Tibial nerve (tissue), 4 donors: ENCODE results near the gene FILIP1. TPM values are rescaled to one million over a fixed set of nuclear protein-coding genes. Genes with fewer than 3 reads are reported as not detected.

ENCODE experiments used
- DNase-seq, 2 donors: peaks; one replicate each; pipeline ENCODE4 v3.0.0-alpha.2; 2019; ENCODE audit warnings: low spot score in 2 of 2
- H3K27ac ChIP-seq, 4 donors: fragments of 200-600 bp; sonication (generic) in 3 of 4; one replicate each; pipeline ENCODE4 v1.5.1; 2017 to 2019; ENCODE audit warnings: mild to moderate bottlenecking in 1 of 4
- H3K27me3 ChIP-seq, 2 donors: fragments of 200-600 bp; sonication (generic) in 1 of 2; one replicate each; pipeline versions ENCODE4 v1.5.1 to v1.6.0; 2017 to 2019
- H3K36me3 ChIP-seq, 3 donors: fragments of 200-600 bp; sonication (generic); one replicate each; pipeline ENCODE4 v1.5.1; 2018 to 2019
- H3K4me1 ChIP-seq, 4 donors: fragments of 200-600 bp; sonication (generic) in 3 of 4; one replicate each; pipeline ENCODE4 v1.5.1; 2017 to 2019
- H3K4me3 ChIP-seq, 4 donors: fragments of 200-600 bp; sonication (generic) in 3 of 4; one replicate each; pipeline ENCODE4 v1.5.1; 2017 to 2019; ENCODE audit warnings: mild to moderate bottlenecking in 1 of 4, moderate library complexity in 1 of 4
- H3K9me3 ChIP-seq, 4 donors: fragments of 200-600 bp; sonication (generic) in 3 of 4; one replicate each; pipeline ENCODE4 v1.5.1; 2017 to 2019
- EP300 ChIP-seq, 2 donors: sonication (generic); formaldehyde crosslinking; IDR thresholded peaks; one replicate each; pipeline ENCODE4 v1.6.1; 2017; ENCODE audit warnings: antibody characterized with exemption in 2 of 2, mild to moderate bottlenecking in 1 of 2
- POLR2A ChIP-seq, 2 donors: fragments of 450-650 bp; IDR thresholded peaks; one replicate each; pipeline ENCODE4 v1.6.1; 2017; ENCODE audit warnings: antibody characterized with exemption in 2 of 2, mild to moderate bottlenecking in 2 of 2, moderate library complexity in 2 of 2
- WGBS, 2 donors: methylation state at CpG; one replicate each; pipeline ENCODE4 v1.1.5; 2018; 5-methylcytosine and 5-hydroxymethylcytosine counted together
- total RNA-seq, 4 donors: library from RNA; depleted of rRNA; stranded (reverse); fragments of >200 nt; gene quantifications; one replicate each; pipeline ENCODE4 v1.1.0, GENCODE V29; 2016
- TF ChIP-seq, protein P1 (sequence below), 5 experiments: fragments of 200-600 bp in 3 of 5; fragments of 450-650 bp in 2 of 5; sonication (generic) in 3 of 5; IDR thresholded peaks; one replicate each; pipeline ENCODE4 v1.5.1; 2016 to 2019; ENCODE audit warnings: antibody characterized with exemption in 5 of 5, mild to moderate bottlenecking in 3 of 5, moderate library complexity in 2 of 5

The FILIP1 gene
- total RNA-seq, 4 donors from 2014 or later: 6.0 to 16.3 (median 13.3) TPM

DNA sequence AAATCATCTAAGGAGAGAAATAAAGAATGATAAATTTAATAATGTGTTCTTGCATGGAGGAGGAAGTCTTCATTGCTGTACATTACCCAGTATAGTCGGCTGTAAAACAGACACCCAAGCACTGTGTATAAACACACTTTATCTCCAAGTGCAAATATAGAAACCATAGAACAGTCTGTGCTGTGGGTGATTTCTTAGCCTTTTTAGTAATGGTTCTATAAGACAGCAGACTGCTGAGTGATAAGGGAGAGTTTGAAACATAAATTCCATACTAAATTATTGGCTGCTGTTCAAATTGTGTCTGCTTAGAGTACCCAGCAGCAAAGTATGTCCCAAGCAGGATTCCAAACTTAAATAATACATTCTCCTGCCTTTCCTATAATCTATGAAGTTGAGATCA lies 4.6 kb downstream of the FILIP1 start:
- 22 to 50% methylated on average over 1 of the region's 1 CpG for WGBS, 2 donors
- no peak overlapping the region for H3K4me3 ChIP-seq

DNA sequence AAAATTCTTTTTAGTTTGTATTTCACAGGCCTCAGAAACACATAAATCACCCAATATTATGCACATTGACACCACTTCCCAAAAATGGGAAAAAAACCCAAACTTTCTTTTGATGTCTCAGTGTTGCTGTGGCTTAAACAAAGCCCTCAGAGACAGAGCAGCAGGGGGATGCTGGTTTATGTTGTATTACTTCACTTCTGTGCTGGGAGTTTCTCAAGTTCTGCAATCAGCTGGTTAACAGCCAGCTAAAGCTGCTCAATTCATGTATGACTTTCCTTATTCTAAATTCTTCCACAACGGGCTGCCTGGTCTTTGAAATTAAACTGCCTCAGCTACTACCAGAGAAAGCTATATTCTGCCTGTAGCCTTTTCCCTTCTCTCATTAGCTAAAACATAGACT lies 5.6 kb downstream of the FILIP1 start:
- H3K9me3 ChIP-seq: no peaks in the 10 kb centered on the region
- WGBS, 2 donors: 15 to 29% methylated on average over 1 of the region's 1 CpG
- no peaks in the 10 kb centered on the region for H3K36me3 ChIP-seq
- TF ChIP-seq, protein P1, sequence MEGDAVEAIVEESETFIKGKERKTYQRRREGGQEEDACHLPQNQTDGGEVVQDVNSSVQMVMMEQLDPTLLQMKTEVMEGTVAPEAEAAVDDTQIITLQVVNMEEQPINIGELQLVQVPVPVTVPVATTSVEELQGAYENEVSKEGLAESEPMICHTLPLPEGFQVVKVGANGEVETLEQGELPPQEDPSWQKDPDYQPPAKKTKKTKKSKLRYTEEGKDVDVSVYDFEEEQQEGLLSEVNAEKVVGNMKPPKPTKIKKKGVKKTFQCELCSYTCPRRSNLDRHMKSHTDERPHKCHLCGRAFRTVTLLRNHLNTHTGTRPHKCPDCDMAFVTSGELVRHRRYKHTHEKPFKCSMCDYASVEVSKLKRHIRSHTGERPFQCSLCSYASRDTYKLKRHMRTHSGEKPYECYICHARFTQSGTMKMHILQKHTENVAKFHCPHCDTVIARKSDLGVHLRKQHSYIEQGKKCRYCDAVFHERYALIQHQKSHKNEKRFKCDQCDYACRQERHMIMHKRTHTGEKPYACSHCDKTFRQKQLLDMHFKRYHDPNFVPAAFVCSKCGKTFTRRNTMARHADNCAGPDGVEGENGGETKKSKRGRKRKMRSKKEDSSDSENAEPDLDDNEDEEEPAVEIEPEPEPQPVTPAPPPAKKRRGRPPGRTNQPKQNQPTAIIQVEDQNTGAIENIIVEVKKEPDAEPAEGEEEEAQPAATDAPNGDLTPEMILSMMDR (IDR thresholded peaks at IDR 0.05): no peak
- TF ChIP-seq POLR2A (IDR thresholded peaks at IDR 0.05): no peak
- TF ChIP-seq EP300 (IDR thresholded peaks at IDR 0.05): no peak
- peaks cover 0 to 28% (median 2%) of the 10 kb centered on the region in 4 donors for H3K4me1 ChIP-seq
- no peak for DNase-seq
- H3K27me3 ChIP-seq: no peaks in the 10 kb centered on the region
- H3K27ac ChIP-seq: peak overlapping the region in 2 of 4 donors; percentile 36 to 61
- H3K4me3 ChIP-seq: no peak overlapping the region

More for the DNA sequence above, 4.6 kb downstream of the FILIP1 start:
- Histone ChIP-seq H3K27ac (peak overlapping the region in 1 of 4 donors; percentile 36), H3K36me3 (no peaks in the 10 kb centered on the region), H3K4me1 (peaks cover 0 to 32% (median 2%) of the 10 kb centered on the region in 4 donors), H3K9me3 (no peaks in the 10 kb centered on the region), H3K27me3 (no peaks in the 10 kb centered on the region)
- no peak for TF ChIP-seq EP300 (IDR thresholded peaks at IDR 0.05)
- no peak for TF ChIP-seq POLR2A (IDR thresholded peaks at IDR 0.05)
- TF ChIP-seq, protein P1 (IDR thresholded peaks at IDR 0.05): no peak
- no peak for DNase-seq

- Histone ChIP-seq H3K27me3 (no peaks in the 10 kb centered on the region), H3K4me3 (no peak overlapping the region), H3K36me3 (no peaks in the 10 kb centered on the region), H3K4me1 (peaks cover 0 to 22% (median 2%) of the 10 kb centered on the region in 4 donors), H3K27ac (peak overlapping the region in 2 of 4 donors; percentile 36 to 61), H3K9me3 (no peaks in the 10 kb centered on the region)
- TF ChIP-seq POLR2A (IDR thresholded peaks at IDR 0.05) (no peak), EP300 (IDR thresholded peaks at IDR 0.05) (no peak)
- TF ChIP-seq, protein P1 (IDR thresholded peaks at IDR 0.05): no peak
- no peak for DNase-seq
- WGBS, 2 donors: 90 to 93% methylated on average over 6 of the region's 6 CpGs
These were observed 6.6 kb downstream of the FILIP1 start for GRCh38 chr6:75486850-75487518.

DNA sequence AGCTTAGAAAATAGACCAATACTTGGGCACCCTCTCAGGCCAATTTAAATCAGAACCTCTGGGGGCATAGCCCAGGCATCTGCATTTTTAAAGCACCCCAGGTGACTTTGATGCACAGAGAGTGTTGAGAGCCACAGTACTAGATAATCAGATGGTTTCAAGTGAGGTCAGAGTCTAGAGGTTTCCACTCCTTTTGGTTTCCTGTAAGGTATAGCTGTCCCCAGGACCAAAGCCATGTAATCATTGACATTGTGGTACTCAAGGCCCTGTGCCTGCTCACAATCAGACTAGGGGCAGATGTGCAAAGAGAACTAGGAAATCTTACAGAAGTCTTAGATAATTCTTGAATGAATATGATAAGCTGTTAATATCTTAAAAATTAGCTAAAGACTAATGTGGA lies 9.1 kb downstream of the FILIP1 start:
- H3K4me1 ChIP-seq: peaks cover 0 to 26% (median 5%) of the 10 kb centered on the region in 4 donors

More for the DNA sequence above, 9.1 kb downstream of the FILIP1 start:
- no peaks in the 10 kb centered on the region for H3K27me3 ChIP-seq
- no peaks in the 10 kb centered on the region for H3K9me3 ChIP-seq
- no peak for DNase-seq
- H3K4me3 ChIP-seq: no peak overlapping the region
- TF ChIP-seq EP300 (IDR thresholded peaks at IDR 0.05) (no peak), POLR2A (IDR thresholded peaks at IDR 0.05) (no peak)
- TF ChIP-seq, protein P1 (IDR thresholded peaks at IDR 0.05): no peak
- H3K36me3 ChIP-seq: no peaks in the 10 kb centered on the region
- H3K27ac ChIP-seq: no peak overlapping the region
